GM12878 (cell line): Measurements from ENCODE around the gene TUBGCP2. TPM values are rescaled to one million over a fixed set of nuclear protein-coding genes. Genes with fewer than 3 reads are reported as not detected.

ENCODE experiments used
- ATAC-seq: fragments of 200-7000 bp; cut with Tn5 transposase; 3 replicates; pipeline ENCODE4 v1.9.1; 2020; ENCODE audit warnings: mild to moderate bottlenecking, moderate library complexity
- BruUV-seq: library from RNA; stranded (reverse); fragments of 400-500 nt; replicated peaks from 2 replicates; lab custom pipeline; 2021; lab: Mats Ljungman, UMichigan
- CTCF ChIA-PET: fragments of 300-600 bp; sonication (Branson Sonifier 250); formaldehyde crosslinking; extraction: SDS; loops from one replicate; lab custom pipeline; 2021; ENCODE audit warnings: inconsistent platforms; lab: Yijun Ruan, JAX
- POLR2A ChIA-PET: fragments of 350-600 bp; formaldehyde crosslinking; extraction: SDS; loops from one replicate; lab custom pipeline; 2021; ENCODE audit warnings: inconsistent platforms; lab: Charles Lee
- RAD21 ChIA-PET: fragments of 300-600 bp; sonication (Branson Sonifier 250); formaldehyde crosslinking; loops from one replicate; lab custom pipeline; 2023; ENCODE audit warnings: antibody characterized with exemption; ENCODE audit not compliant: unreplicated experiment; lab: Charles Lee
- SMC1A ChIA-PET: fragments of 300-600 bp; sonication (Branson Sonifier 250); formaldehyde crosslinking; loops from one replicate; lab custom pipeline; 2023; ENCODE audit not compliant: unreplicated experiment, uncharacterized antibody; lab: Charles Lee
- DNase-seq: peaks from one replicate; pipeline ENCODE4 v3.0.0-alpha.2; 2011; ENCODE audit warnings: low read depth, low spot score
- FAIRE-seq: peaks from 3 replicates; lab custom pipeline; 2011; peaks lifted over from hg19 to GRCh38; lab: Jason Lieb, UNC
- H2AFZ ChIP-seq: 2 replicates; pipeline ENCODE4 v1.6.0; 2011; ENCODE audit warnings: low read depth, low read length, control low read depth; ENCODE audit not compliant: control insufficient read depth
- H3K27ac ChIP-seq: 2 replicates; pipeline ENCODE4 v1.5.1; 2011; ENCODE audit warnings: control low read depth; ENCODE audit not compliant: control insufficient read depth, insufficient read depth
- H3K27me3 ChIP-seq, 2 experiments: replicated peaks in 1 of 2; 2 replicates each; pipeline versions ENCODE4 v1.6.0 to v1.6.1; 2011; ENCODE audit warnings: low read length in 1 of 2; ENCODE audit not compliant: control insufficient read depth in 2 of 2, insufficient read depth in 2 of 2
- H3K36me3 ChIP-seq, 2 experiments: 2 replicates each; pipeline ENCODE4 v1.5.1; 2011; ENCODE audit warnings: low read length in 1 of 2; ENCODE audit not compliant: control insufficient read depth in 2 of 2, insufficient read depth in 2 of 2
- H3K4me1 ChIP-seq: 2 replicates; pipeline ENCODE4 v1.6.1; 2011; ENCODE audit warnings: mild to moderate bottlenecking, low read length, moderate library complexity, mixed read lengths; ENCODE audit not compliant: control insufficient read depth, insufficient read depth
- H3K4me2 ChIP-seq: 2 replicates; pipeline ENCODE4 v1.6.0; 2011; ENCODE audit warnings: control low read depth; ENCODE audit not compliant: control insufficient read depth, insufficient read depth
- H3K4me3 ChIP-seq: fragments of 200-600 bp; sonication (generic); 2 replicates; pipeline ENCODE4 v1.5.1; 2016
- H3K79me2 ChIP-seq: 2 replicates; pipeline ENCODE4 v1.6.0; 2011; ENCODE audit warnings: low read length; ENCODE audit not compliant: control insufficient read depth, insufficient read depth
- H3K9ac ChIP-seq: 2 replicates; pipeline ENCODE4 v1.8.0; 2011; ENCODE audit warnings: low read length, control low read depth, mixed read lengths; ENCODE audit not compliant: control insufficient read depth, insufficient read depth
- H3K9me3 ChIP-seq: replicated peaks from 3 replicates; pipeline ENCODE4 v1.5.1; 2011; ENCODE audit warnings: mild to moderate bottlenecking, low read length; ENCODE audit not compliant: control insufficient read depth, insufficient read depth
- H4K20me1 ChIP-seq: 2 replicates; pipeline ENCODE4 v1.6.0; 2011; ENCODE audit not compliant: control insufficient read depth, insufficient read depth
- CREM ChIP-seq: IDR thresholded peaks from 2 replicates; pipeline ENCODE4 v1.6.1; 2014; ENCODE audit warnings: antibody characterized with exemption, low read depth
- ESRRA ChIP-seq: IDR thresholded peaks from 2 replicates; pipeline ENCODE4 v1.6.1; 2012; ENCODE audit warnings: mild to moderate bottlenecking, low read length, improper control_type of control experiment
- HDAC6 ChIP-seq: fragments of 200-600 bp; sonication (generic); IDR thresholded peaks from one replicate; pipeline ENCODE4 v1.8.0; 2017; ENCODE audit warnings: antibody characterized with exemption; ENCODE audit not compliant: unreplicated experiment
- IRF4 ChIP-seq: IDR thresholded peaks from 2 replicates; pipeline ENCODE4 v1.6.1; 2011; ENCODE audit warnings: low read depth, low read length
- MLLT1 ChIP-seq: fragments of 450-650 bp; IDR thresholded peaks from 2 replicates; pipeline ENCODE4 v1.6.1; 2016; ENCODE audit warnings: mild to moderate bottlenecking
- NR2F1 ChIP-seq: fragments of 450-650 bp; conservative IDR thresholded peaks from 2 replicates; pipeline ENCODE4 v1.6.1; 2017; ENCODE audit warnings: mild to moderate bottlenecking
- RAD21 ChIP-seq: IDR thresholded peaks from 2 replicates; pipeline ENCODE4 v1.6.1; 2011; ENCODE audit warnings: mild to moderate bottlenecking, low read depth, low read length, moderate library complexity; ENCODE audit not compliant: insufficient read depth
- SREBF1 ChIP-seq: IDR thresholded peaks from 2 replicates; pipeline ENCODE4 v1.6.1; 2012; ENCODE audit warnings: mild to moderate bottlenecking, low read length
- TBL1XR1 ChIP-seq: IDR thresholded peaks from 2 replicates; pipeline ENCODE4 v1.6.1; 2012; ENCODE audit warnings: low read depth, low read length, improper control_type of control experiment
- TCF12 ChIP-seq: IDR thresholded peaks from 2 replicates; pipeline ENCODE4 v1.6.1; 2011; ENCODE audit warnings: low read depth, mild to moderate bottlenecking, low read length
- ZNF24 ChIP-seq: fragments of 450-650 bp; IDR thresholded peaks from 2 replicates; pipeline ENCODE4 v1.6.1; 2017; ENCODE audit warnings: antibody characterized with exemption, mild to moderate bottlenecking
- ZNF384 ChIP-seq: IDR thresholded peaks from 2 replicates; pipeline ENCODE4 v1.6.1; 2012; ENCODE audit warnings: low read depth, mild to moderate bottlenecking, low read length, improper control_type of control experiment, borderline replicate concordance
- ZSCAN29 ChIP-seq: fragments of 450-650 bp; IDR thresholded peaks from 2 replicates; pipeline ENCODE4 v1.6.1; 2017; ENCODE audit warnings: mild to moderate bottlenecking, moderate library complexity
- WGBS: methylation state at CpG from one replicate; pipeline ENCODE4 v1.1.6; 2016; ENCODE audit warnings: low lambda C conversion rate; ENCODE audit not compliant: insufficient replicate concordance, insufficient coverage; ENCODE audit errors: missing lambda C conversion rate; 5-methylcytosine and 5-hydroxymethylcytosine counted together
- in situ Hi-C: fragments of 300-500 bp; cut with MboI; formaldehyde crosslinking; loops from 9 replicates; pipeline ENCODE4 v1.14.3; 2018; ENCODE audit warnings: mixed read lengths
- intact Hi-C: fragments of 100-400 bp; cut with micrococcal nuclease; formaldehyde crosslinking; loops from one replicate; pipeline ENCODE4 v1.14.2; 2022; ENCODE audit not compliant: unreplicated experiment
- polyA plus RNA-seq, 11 experiments: library from polyadenylated mRNA; depleted of rRNA in 4 of 11; unstranded in 6 of 11; stranded (reverse) in 5 of 11; fragments of >200 nt; fragmentation: Nextera tagmentation in 4 of 11; fragmentation: Illumina TruSeq in 1 of 11; extraction: Ambion mirVana in 4 of 11; extraction: Trizol in 1 of 11; gene quantifications; 1 replicate in 1 of 11; 2 replicates in 10 of 11; pipeline versions ENCODE4 v1.2.1 to v1.2.3, GENCODE V29; 2011 to 2016; ENCODE audit warnings: inconsistent platforms in 2 of 11, missing spikeins in 2 of 11, low read depth in 1 of 11
- total RNA-seq, 4 experiments: library from RNA; depleted of rRNA in 3 of 4; stranded (reverse); fragments of >200 nt in 3 of 4; fragmentation: Illumina TruSeq in 1 of 4; extraction: Trizol in 1 of 4; gene quantifications; 2 replicates each; pipeline versions ENCODE4 v1.2.1 to v1.2.3, GENCODE V29; 2013 to 2021

The TUBGCP2 gene
- total and polyA plus RNA-seq, 10 of the 15 experiments (the other 5 are each of a cell fraction or from before 2014, with no cell fraction given), result 4.8 to 47.1 (median 34.7) TPM

GRCh38 chr10:133263674-133264073, 45.0 kb downstream of the TUBGCP2 start:
- 76% methylated on average over 9 of the region's 10 CpGs for WGBS
- no TSS peak for BruUV-seq
- no peaks in the 10 kb centered on the region for H3K27me3 ChIP-seq
- no peak for ATAC-seq
- H3K79me2 ChIP-seq, result no peaks in the 10 kb centered on the region
- in situ Hi-C loops, result no loop called here
- peaks cover 13% of the 10 kb centered on the region for H3K4me1 ChIP-seq
- SMC1A ChIA-PET, result interaction anchor here (1.0 kb wide), 1 partner anchor 44 kb away, joined by 4 read pairs; no protein-coding TSS in a partner anchor
- no peak overlapping the region for H2AFZ ChIP-seq
- TF ChIP-seq MLLT1 (no peak), ZNF384 (no peak), CREM (no peak), TCF12 (no peak), ESRRA (no peak), RAD21 (no peak), ZNF24 (no peak), TBL1XR1 (no peak), IRF4 (no peak), SREBF1 (no peak), NR2F1 (no peak), ZSCAN29 (no peak), HDAC6 (no peak)
- H4K20me1 ChIP-seq, result no peaks in the 10 kb centered on the region
- peaks cover 4 to 6% of the 10 kb centered on the region in 2 experiments; a peak in 3 of 4 replicates for H3K36me3 ChIP-seq
- no peaks in the 10 kb centered on the region for H3K9me3 ChIP-seq
- POLR2A ChIA-PET, result no interaction called here
- RAD21 ChIA-PET, result no interaction called here
- no peak overlapping the region for H3K4me2 ChIP-seq
- H3K4me3 ChIP-seq, result no peak overlapping the region
- no peak for DNase-seq
- H3K9ac ChIP-seq, result no peak overlapping the region
- no peak overlapping the region for H3K27ac ChIP-seq
- intact Hi-C loops, result no loop called here
- CTCF ChIA-PET, result interaction anchor here (1.6 kb wide), 1 partner anchor 11 kb away, joined by 8 read pairs; no protein-coding TSS in a partner anchor
- FAIRE-seq, result no peak
